ENCODE results near the gene RPS6KA5. TPM values are rescaled to one million over a fixed set of nuclear protein-coding genes. Genes with fewer than 3 reads are reported as not detected.
A peak's percentile ranks its signal among the peaks of the same experiment; 100 is the strongest.
"Not testable (repeated sequence)": the region's sequence is repeated elsewhere in the genome, so short reads cannot be mapped to it uniquely, and the experiment has no call there.

The RPS6KA5 gene
- total RNA-seq, 1 donor from 2014 or later: 11.9 TPM

DNA sequence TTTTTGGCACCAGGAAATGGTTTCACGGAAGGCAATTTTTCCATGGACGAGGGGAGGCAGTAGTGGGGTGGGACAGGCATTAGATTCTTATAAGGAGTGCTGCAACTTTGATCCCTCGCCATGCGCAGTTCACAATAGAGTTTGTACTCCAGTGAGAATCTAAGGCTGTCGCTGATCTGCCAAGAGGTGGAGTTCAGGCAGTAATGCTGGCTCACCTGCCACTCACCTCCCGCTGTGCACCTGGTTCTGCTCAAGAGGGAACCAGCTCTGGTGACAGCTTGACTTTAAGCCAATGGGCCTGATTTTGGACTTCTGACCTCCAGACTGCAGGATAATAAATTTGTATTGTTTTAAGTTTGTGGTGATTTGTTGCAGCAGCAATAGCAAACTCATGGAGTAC is 163.4 kb downstream of the RPS6KA5 start:
- intact Hi-C loops (cut with micrococcal nuclease): loop anchor here (10.0 kb wide), 1 partner anchor 922 kb away; no protein-coding TSS in a partner anchor
- ATAC-seq: no peak
- DNase-seq: no peak

DNA sequence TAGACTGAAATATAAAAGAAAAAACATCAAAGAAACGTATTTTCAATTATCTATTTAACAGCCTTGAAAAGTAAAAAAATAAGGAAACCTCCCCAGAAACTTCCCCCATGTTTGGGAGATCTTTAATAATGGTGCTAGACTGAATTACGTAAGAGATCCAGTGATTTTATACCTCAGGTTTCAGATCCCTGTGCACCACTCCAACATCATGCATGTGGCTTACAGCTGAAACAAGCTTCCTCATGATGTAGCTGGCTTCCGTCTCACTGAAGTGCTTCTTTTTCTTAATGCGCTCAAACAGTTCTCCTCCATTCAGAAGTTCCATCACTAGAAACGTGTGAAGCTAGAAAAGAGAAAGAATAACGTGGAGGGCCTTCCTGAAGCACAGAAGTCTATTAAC is 166.2 kb downstream of the RPS6KA5 start:
- ATAC-seq (no peak), DNase-seq (no peak)
- intact Hi-C loops (cut with micrococcal nuclease): loop anchor here (10.0 kb wide), 1 partner anchor 919 kb away; no protein-coding TSS in a partner anchor

DNA sequence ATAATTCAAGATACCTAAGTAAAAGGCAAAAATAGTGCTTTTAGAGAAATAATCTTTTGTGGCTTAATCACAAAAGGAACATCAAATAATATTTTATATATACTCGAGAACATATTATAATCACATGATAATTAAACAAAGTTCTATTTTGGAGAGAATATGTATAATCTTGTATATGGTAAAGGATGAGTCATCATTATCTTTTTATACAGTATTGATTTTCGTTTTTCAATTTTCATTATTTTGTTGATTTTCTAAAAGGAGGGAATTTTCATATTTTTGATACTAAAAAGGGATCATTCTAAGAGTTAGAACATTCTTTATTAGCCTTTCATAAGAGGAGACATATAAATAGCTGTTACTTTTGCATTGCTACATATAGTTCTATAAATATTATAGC is 166.9 kb downstream of the RPS6KA5 start:
- no peak for DNase-seq
- ATAC-seq: no peak
- intact Hi-C loops (cut with micrococcal nuclease): loop anchor here (10.0 kb wide), 1 partner anchor 919 kb away; no protein-coding TSS in a partner anchor

DNA sequence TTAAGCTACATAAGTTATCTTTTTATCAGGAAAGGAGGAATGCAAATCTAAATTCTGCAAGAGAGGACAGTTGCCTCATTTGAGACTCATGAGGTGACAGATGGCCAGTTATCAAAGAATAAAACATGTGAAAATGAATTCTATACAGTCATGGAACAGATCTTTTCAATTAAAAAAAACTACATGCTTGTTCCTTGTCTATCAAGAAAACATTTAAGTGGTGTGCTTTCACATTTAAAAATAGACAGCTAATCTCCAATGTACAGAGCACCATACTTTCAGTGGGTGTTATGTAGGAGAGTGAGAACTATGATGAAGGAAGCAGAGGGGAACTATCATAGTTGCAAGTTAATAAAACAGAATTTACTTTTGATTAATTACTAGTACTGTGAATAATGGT is 167.5 kb downstream of the RPS6KA5 start:
- peak; percentile 71 for ATAC-seq
- intact Hi-C loops (cut with micrococcal nuclease): loop anchor here (10.0 kb wide), 1 partner anchor 918 kb away; no protein-coding TSS in a partner anchor
- DNase-seq: no peak

DNA sequence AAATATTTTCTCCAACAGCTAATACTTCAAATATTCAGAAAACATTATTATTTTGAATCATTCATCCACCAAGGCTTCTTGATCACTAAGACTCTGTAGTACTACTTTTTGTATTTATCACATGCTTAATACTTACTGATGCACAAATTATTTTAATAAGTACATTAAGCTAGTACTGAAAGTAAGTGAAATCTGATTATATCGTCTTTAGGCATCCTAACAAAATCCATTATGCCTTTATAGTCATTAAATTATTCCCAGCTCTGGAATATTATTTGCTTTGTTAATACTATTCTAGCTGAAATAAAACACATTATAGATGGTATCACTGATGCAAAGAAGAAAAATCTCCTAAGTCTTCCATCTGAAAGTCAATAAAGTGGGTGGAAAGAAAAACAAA is 169.1 kb downstream of the RPS6KA5 start:
- ATAC-seq (no peak), DNase-seq (no peak)
- intact Hi-C loops (cut with micrococcal nuclease): loop anchor here (10.0 kb wide), 1 partner anchor 917 kb away; no protein-coding TSS in a partner anchor

DNA sequence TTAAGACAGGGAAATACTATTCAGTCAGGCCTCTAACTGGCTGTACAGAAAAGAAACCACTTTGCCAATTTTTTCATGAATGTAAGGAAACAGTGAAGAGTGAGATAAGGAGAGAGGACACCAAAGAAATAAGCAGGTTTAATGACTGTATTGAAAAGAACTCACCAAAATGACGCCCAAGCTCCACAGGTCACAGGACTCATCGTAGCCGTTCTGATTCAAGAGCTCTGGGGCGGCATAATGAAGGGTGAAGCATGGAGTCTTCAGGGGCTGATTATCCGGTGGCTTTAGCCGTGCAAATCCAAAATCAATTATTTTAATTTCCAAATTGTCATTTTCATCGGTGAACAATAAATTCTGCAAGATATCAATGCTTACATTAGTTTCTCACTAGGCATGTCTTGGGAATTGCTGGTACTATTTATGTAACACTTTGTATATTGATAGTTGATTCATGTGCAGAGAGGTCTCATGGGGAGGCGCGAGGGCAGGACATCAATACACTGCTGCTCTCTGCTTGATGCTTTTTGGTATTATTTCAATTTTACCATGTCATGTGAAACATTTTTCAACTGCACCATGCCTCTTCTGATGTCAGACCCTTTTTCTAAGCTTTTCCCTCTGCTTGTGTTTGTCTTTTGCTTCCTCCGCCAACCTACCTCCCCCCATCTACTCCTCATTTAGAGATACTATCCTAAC is 170.0 kb downstream of the RPS6KA5 start:
- ATAC-seq (no peak), DNase-seq (no peak)
- intact Hi-C loops (cut with micrococcal nuclease): loop anchor here (10.0 kb wide), 1 partner anchor 916 kb away; no protein-coding TSS in a partner anchor

DNA sequence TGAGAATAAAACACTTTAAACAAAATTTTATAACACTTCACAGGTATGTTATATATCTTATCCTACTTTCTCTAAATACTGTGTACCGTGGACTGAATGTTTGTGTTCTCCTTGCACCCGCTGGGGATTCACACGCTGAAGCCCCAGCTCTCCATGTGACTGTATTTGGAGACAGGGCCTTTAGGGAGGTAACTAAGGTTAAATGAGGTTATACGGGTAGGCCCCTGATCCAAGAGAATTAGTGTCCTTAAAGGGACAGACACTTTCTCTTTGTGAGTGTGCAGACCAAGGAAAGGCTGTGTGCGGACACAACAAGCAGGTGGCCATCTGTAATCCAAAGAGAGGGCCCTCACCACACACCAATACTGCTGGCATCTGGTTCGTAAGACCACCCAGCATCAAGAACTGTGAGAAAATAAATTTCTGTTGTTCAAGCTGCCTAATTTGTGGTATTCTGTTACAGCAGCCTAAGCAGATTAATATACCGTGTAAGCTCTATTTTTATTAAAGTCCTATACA is 174.1 kb downstream of the RPS6KA5 start:
- ATAC-seq (no peak), DNase-seq (no peak)
- intact Hi-C loops (cut with micrococcal nuclease): no loop called here

DNA sequence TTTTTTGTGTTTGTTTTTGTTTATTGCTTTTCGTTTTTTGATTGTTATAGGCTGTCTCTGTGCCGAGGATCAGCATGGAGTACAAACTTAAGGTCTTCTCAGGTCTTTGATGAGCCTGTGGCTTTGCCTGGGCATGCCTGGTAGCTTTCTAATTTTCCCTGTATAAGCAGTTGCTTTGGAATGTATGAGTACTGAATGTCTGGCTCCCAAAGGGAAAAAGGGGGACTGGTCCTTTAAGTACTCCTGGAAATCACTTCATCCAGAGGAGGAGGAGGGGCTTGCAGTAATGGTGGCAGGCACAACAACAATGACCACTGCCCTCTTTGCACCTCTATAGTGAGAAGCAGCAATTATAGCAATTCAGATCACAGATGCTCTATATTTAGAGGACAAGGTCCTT is 176.7 kb downstream of the RPS6KA5 start:
- intact Hi-C loops (cut with micrococcal nuclease): no loop called here
- no peak for ATAC-seq
- no peak for DNase-seq

DNA sequence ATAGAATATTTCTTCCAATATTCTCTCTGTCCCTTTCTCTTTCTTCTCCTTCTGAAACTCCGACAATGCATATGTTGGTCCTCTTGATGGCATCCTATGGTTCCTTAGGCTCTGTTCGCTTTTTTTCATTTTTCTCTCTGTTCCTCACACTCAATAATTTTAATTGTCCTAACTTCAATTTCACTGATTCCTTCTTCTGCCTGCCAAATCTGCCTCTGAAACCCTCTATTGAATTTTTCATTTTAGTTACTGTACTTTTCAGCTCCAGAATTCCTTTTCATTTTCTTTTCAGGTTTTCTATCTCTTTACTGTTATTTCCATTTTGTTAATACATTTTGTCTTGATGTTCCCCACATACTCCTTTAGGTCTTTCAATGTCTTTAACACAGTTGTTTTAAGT is 177.2 kb downstream of the RPS6KA5 start:
- intact Hi-C loops (cut with micrococcal nuclease): no loop called here
- DNase-seq (no peak), ATAC-seq (no peak)

DNA sequence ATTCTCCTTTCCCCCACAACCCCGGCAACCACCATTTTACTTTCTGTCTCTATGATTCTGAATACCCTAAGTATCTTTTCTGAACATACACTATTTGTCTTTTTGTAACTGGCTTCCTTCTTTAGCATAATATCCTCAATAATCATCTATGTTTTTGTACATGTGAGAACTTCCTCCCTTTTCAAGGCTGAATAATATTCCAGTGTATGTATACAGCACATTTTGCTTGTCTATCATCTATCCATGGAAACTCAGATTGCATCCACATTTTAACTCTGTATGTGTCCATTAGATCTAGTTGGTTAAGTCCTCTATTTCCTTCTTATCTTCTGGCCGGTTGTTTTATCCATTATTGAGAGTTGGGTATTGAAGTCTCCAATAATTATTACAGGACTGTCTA is 180.2 kb downstream of the RPS6KA5 start:
- intact Hi-C loops (cut with micrococcal nuclease): no loop called here
- DNase-seq (no peak), ATAC-seq (no peak)

DNA sequence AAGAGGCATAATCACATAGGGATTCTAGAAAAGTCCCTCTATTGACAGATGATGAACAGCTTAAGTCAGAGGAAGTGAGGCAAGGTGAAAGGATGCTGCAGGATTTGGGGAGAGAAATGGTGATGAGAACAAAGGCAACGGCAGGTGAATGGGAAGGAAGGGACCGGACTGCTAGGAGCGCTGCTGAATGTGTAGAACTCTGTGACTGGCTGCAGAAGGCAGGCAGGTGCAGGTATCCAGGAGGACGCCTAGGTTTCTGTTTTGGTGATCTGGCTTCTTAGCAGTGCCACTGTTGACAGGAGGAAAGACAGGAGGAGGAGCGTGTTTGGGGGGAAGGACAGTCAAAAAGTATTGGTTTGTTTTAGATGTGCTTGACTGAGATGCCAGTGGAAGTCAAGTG is 185.8 kb downstream of the RPS6KA5 start:
- intact Hi-C loops (cut with micrococcal nuclease): no loop called here
- ATAC-seq: peak; percentile 13
- no peak for DNase-seq

DNA sequence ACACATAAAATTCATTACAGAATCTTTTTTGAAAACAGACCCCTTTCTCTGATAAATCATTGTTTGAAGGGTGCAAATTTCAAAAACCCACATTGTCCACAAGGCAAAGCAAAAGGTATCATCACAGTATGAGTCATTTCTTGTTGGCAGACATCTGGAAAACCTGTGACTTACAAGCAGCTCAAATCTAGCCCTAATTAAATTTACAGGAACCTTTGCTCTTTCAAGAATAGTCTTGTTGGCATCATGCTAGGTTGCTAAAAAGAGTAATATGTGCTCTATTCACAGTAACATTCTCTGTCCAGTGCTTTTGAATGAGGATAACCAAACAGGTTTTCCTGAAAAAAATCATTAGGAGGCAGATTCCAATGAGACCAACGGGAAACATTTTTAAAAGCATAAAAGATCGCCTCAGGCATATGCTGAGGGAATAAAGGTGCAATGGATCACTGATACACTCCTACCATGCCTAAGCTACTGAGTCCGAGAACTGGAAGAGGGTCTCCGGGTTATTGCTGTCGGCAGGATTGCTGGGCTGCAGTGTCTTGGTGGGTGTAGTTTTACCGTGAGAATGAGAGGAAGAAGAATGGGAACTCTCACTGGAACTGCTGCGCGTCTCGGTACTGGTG is 188.7 kb downstream of the RPS6KA5 start:
- ATAC-seq (peak; percentile 35), DNase-seq (no peak)
- intact Hi-C loops (cut with micrococcal nuclease): no loop called here

DNA sequence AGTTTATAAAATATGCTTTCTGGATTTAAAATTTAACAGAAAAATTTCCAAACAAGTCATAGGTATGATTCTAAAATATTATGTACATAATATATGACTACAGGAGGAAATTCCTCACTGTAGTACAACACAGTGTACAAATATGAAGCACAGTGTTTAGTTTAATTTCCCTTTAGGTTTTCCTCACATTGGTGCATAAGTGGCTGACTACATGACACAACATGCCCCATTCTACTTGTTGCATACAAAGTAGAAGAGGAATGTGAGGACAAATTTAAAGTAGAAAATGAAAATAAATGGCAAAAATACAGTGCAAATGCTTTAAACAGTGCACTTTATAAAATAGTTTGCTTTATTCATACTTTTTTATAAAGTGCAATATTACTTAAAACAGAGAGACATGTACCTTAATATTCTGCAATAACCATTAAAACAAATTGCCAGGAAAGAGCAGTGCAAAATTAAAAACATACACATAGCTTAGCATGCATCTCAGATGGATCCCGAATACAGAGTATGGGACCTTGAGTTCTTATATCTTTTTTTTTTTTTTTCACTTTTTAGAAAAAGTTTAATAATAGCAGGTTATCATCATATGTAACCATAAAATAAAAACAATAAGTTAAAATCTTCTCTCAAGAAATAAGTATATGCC is 189.4 kb downstream of the RPS6KA5 start:
- no peak for DNase-seq
- intact Hi-C loops (cut with micrococcal nuclease): no loop called here
- no peak for ATAC-seq

DNA sequence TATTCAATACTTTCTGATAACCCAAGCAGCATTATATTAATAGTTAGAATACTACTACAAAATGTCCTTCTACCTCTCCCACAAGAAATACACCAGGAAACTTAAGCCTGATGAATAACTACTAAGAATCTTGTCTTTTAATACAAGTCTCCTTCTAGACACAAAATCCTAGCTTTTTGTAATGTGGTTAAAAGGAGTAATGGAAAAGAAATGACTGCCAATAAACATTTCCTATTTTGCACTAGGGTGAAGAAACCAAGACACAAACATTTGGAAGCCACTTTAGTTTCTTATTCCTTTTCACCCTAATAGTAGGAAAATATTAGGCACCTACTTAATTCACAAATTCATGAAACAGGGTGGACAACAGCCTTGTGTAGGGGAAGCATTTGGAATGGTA is 192.9 kb downstream of the RPS6KA5 start:
- intact Hi-C loops (cut with micrococcal nuclease): no loop called here
- ATAC-seq (no peak), DNase-seq (no peak)

DNA sequence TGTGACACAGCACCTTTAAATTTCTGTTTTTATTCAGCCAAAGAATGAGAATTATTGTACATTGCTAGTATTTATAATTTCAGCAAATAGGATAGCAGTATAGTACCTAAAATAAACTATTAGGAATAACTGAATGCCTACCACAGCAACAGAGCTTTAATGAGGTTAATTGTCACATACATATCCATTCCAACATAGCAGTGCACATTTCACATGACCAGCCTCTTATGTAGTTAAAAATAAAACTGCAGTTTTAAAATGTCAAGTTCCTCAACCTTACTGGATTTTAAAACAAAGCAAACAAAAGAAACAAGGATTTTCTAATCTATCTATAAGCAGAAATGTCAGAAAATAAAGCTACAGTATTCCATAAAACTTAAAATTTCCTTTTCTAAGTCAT is 193.6 kb downstream of the RPS6KA5 start:
- DNase-seq: no peak
- intact Hi-C loops (cut with micrococcal nuclease): no loop called here
- ATAC-seq: peak; percentile 81

DNA sequence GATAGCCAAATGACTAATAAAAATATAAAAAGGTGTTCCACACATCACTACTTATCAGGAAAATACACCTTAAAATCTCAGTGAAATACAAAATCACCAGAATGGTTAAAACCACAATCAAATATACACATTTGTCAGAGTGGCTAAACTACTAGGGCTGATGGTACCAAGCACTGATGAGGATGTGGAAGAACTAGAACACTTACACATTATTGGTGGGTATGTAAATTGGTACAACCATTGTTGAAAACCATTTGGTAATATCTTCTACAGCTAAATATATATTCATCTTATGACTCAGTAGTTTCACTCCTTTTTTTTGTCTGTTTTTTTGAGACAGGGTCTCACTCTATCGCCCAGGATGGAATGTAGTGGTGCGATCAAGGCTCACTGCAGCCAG is 195.7 kb downstream of the RPS6KA5 start:
- ATAC-seq (no peak), DNase-seq (no peak)
- intact Hi-C loops (cut with micrococcal nuclease): no loop called here

DNA sequence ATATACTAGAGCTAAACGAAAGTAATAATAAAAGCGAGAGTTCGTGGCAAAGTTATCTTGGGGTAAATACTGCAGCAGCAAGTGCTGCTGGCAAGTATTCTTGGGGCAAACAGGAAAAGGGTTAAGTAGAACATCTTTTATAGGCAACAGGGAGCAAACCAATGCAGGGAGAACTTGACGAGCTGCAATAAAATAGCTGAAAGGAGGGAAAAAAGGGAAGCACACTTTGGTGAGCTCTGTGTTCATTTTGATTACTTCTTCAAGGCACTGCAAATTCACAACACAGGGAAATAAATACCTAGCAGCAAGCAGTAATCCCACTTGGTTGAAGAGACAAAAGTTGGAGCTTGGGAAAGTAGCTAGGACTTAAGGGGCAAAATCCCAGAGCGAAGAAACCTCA is 201.9 kb downstream of the RPS6KA5 start:
- DNase-seq: no peak
- intact Hi-C loops (cut with micrococcal nuclease): no loop called here
- ATAC-seq: no peak

DNA sequence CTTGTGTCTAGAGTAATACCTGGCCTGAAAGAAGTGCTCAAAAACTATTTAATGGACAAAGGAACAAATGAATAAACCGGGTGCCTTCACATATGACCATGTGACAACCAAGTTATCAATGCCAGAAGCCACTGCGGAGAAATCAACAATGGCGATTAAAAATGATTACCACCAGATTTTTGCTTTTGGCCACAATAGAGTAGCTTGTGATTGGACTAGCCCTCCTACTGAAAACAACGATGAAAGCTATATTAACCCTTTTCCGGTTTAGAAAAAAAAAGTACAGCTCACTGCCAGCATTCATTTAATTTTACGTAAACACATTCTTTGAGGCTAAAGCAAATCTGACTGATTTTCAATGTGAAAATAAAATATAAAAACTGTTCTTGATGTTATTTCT is 202.6 kb downstream of the RPS6KA5 start:
- no peak for DNase-seq
- intact Hi-C loops (cut with micrococcal nuclease): no loop called here
- ATAC-seq: no peak

DNA sequence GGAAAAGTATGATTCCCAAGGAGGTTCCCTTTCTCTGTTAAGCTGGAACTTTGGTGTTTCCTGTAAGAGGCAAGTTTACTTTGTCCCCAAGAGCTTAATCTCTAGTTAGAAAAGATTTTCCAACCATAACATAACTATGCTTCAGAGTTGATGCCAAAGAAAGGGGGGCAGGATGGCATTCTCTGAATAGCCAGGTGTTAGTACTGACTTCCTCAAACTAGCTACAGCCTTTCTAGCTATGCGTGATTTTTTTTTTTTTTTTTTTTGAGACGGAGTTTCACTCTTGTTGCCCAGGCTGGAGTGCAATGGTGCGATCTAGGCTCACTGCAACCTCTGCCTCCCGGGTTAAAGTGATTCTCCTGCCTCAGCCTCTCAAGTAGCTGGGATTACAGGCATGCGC is 204.3 kb downstream of the RPS6KA5 start:
- DNase-seq; ATAC-seq; intact Hi-C loops (cut with micrococcal nuclease): not testable (repeated sequence)

DNA sequence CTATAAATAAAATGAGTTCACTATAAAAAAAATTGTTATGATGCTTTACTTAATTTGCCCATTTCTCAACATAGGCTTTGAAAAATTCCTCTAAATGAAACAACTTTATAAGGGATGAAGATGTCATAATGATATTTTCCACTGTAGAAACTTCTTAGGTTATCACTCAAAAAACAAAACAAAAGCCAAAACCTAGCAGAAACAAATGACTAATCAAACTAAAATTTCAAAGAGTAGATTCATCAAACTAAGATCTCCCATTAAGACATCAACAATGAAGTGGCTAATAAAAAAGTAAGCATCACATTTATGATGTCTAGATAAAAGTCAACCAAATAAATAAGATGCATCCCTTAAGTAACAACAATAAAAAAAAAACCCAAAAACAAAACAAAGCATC is 207.3 kb downstream of the RPS6KA5 start:
- intact Hi-C loops (cut with micrococcal nuclease): no loop called here
- ATAC-seq (no peak), DNase-seq (no peak)

Measured in left ventricle myocardium superior (tissue), 1 donor.